OCI-LY1 (cell line): ENCODE data around the gene UBE2C.

Source experiments
- CTCF ChIP-seq: fragments of 200-600 bp; sonication (generic), shearing (Covaris generic); IDR thresholded peaks from 2 replicates; pipeline ENCODE4 v1.5.1; 2017; ENCODE audit warnings: mild to moderate bottlenecking, antibody characterized with exemption, low read length, moderate library complexity, mixed read lengths
- EZH2 ChIP-seq: fragments of 200-600 bp; sonication (generic), shearing (Covaris generic); IDR thresholded peaks from 2 replicates; pipeline ENCODE4 v1.8.0; 2017; ENCODE audit warnings: borderline replicate concordance, mixed run types, mild to moderate bottlenecking, antibody characterized with exemption, low read length, moderate library complexity, mixed read lengths

- TF ChIP-seq CTCF = no peak
- no peak for TF ChIP-seq EZH2
These were observed 16.1 kb downstream of the UBE2C start for GRCh38 chr20:45828589-45828988.
